Naive B cell (primary cell): Measurements from ENCODE around the gene MRPL14. TPM values are rescaled to one million over a fixed set of nuclear protein-coding genes. Genes with fewer than 3 reads are reported as not detected.
"Not testable (repeated sequence)": the region's sequence is repeated elsewhere in the genome, so short reads cannot be mapped to it uniquely, and the experiment has no call there.

Source experiments
- ATAC-seq, 2 donors: fragments of 150-1000 bp; cut with Tn5 transposase; 2 replicates each; pipeline ENCODE4 v1.10.0; 2021; ENCODE audit warnings: low read depth in 2 of 2, mild to moderate bottlenecking in 2 of 2, moderate library complexity in 2 of 2
- DNase-seq: peaks from one replicate; pipeline ENCODE4 v3.0.0; 2022
- H3K27ac Mint-ChIP-seq, 6 donors: one replicate each; pipeline ENCODE4 v1.8.0; 2020 to 2022; ENCODE audit warnings: mild to moderate bottlenecking in 6 of 6, mixed read lengths in 6 of 6, moderate library complexity in 5 of 6, inconsistent platforms in 2 of 6
- H3K27me3 Mint-ChIP-seq, 3 donors: one replicate each; pipeline ENCODE4 v1.8.0; 2021 to 2022; ENCODE audit warnings: mixed read lengths in 3 of 3, mild to moderate bottlenecking in 1 of 3
- H3K36me3 Mint-ChIP-seq, 2 donors: one replicate each; pipeline ENCODE4 v1.8.0; 2020 to 2022; ENCODE audit warnings: mixed read lengths in 2 of 2, inconsistent platforms in 1 of 2, mild to moderate bottlenecking in 1 of 2
- H3K4me1 Mint-ChIP-seq, 3 donors: one replicate each; pipeline ENCODE4 v1.8.0; 2020 to 2022; ENCODE audit warnings: mixed read lengths in 3 of 3, inconsistent platforms in 1 of 3, mild to moderate bottlenecking in 1 of 3, moderate library complexity in 1 of 3
- H3K4me3 Mint-ChIP-seq, 8 donors: one replicate each; pipeline ENCODE4 v1.8.0; 2020 to 2022; ENCODE audit warnings: mild to moderate bottlenecking in 8 of 8, mixed read lengths in 8 of 8, moderate library complexity in 8 of 8, inconsistent platforms in 2 of 8
- H3K9me3 Mint-ChIP-seq, 7 donors: one replicate each; pipeline ENCODE4 v1.8.0; 2020 to 2022; ENCODE audit warnings: mixed read lengths in 7 of 7, mild to moderate bottlenecking in 5 of 7, inconsistent platforms in 2 of 7, moderate library complexity in 1 of 7
- polyA plus RNA-seq, 6 donors: library from polyadenylated mRNA; unstranded; fragments of 300-500 nt; fragmentation: Illumina TruSeq; gene quantifications; one replicate each; pipeline ENCODE4 v1.2.3, GENCODE V29; 2021; ENCODE audit warnings: low read depth in 6 of 6

Gene MRPL14
- polyA plus RNA-seq, 6 donors from 2014 or later = 68.2 to 99.9 (median 85.0) TPM

DNA sequence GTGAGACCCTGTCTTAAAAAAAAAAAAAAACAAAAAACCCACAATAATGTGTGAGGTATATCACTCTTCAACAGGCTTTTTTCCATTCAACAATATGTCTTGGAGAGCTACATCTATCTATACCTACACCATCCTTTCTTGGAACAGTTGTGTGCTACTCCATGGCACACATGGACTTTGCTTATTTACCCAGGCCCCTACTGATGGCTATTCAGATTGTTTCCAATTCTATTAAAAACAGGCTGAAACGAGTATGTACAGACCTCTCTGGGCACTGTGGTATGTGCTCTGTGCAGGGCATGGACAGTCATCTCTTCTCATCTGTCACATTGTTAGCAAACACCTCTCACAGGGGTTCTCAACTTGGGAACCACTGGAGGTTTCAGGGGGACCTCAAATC, 28.1 kb downstream of the MRPL14 start:
- H3K4me1 Mint-ChIP-seq = peaks cover 9 to 24% (median 20%) of the 10 kb centered on the region in 3 donors
- no peak for DNase-seq
- no peak for ATAC-seq
- peaks cover 0 to 6% of the 10 kb centered on the region in 2 donors for H3K36me3 Mint-ChIP-seq
- H3K27ac Mint-ChIP-seq = no peak overlapping the region
- no peaks in the 10 kb centered on the region for H3K27me3 Mint-ChIP-seq
- peak overlapping the region in 1 of 8 donors; percentile 37 for H3K4me3 Mint-ChIP-seq
- H3K9me3 Mint-ChIP-seq = no peaks in the 10 kb centered on the region

- peaks cover 9 to 16% (median 15%) of the 10 kb centered on the region in 3 donors for H3K4me1 Mint-ChIP-seq
- H3K27me3 Mint-ChIP-seq = no peaks in the 10 kb centered on the region
- ATAC-seq = no peak
- H3K9me3 Mint-ChIP-seq = no peaks in the 10 kb centered on the region
- H3K4me3 Mint-ChIP-seq = no peak overlapping the region
- peak overlapping the region in 2 of 6 donors; percentile 12 to 96 for H3K27ac Mint-ChIP-seq
- H3K36me3 Mint-ChIP-seq = peaks cover 0 to 10% of the 10 kb centered on the region in 2 donors
- no peak for DNase-seq
These were observed 29.4 kb downstream of the MRPL14 start for GRCh38 chr6:44097782-44098317.

DNA sequence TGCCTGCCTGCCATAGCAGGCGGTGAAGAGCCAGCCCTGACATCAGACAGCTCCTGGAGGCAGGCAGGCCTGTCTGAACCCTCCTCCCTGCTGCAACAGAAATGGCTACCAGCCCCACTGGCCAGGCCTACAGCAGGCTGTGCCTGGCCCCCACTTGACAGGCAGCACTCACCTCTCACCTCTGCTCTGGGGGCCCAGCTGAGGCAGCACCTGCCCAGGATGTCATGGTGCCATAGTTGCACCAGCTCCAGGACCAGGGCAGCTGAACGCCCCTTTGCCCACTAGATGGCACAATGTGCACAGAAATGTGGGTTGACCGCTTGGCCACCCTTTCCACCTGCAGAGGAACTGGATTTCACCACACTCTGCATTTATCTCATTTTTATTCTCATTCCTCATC, 30.6 kb downstream of the MRPL14 start:
- H3K4me1 Mint-ChIP-seq = peaks cover 4 to 12% (median 9%) of the 10 kb centered on the region in 3 donors
- ATAC-seq (peak; percentile 95 to 98), DNase-seq (peak; percentile 68)
- H3K4me3 Mint-ChIP-seq = no peak overlapping the region
- peak overlapping the region in 2 of 6 donors; percentile 52 to 89 for H3K27ac Mint-ChIP-seq
- H3K27me3 Mint-ChIP-seq = no peaks in the 10 kb centered on the region
- peaks cover 0 to 10% of the 10 kb centered on the region in 2 donors for H3K36me3 Mint-ChIP-seq
- H3K9me3 Mint-ChIP-seq = no peaks in the 10 kb centered on the region

- DNase-seq, H3K9me3 Mint-ChIP-seq, H3K36me3 Mint-ChIP-seq, H3K4me3 Mint-ChIP-seq, H3K27me3 Mint-ChIP-seq, ATAC-seq: not testable (repeated sequence)
- peaks cover 3 to 12% (median 9%) of the 10 kb centered on the region in 3 donors for H3K4me1 Mint-ChIP-seq
- peak overlapping the region in 1 of 6 donors; percentile 9 for H3K27ac Mint-ChIP-seq
These were observed 32.0 kb downstream of the MRPL14 start for GRCh38 chr6:44095243-44095623.

GRCh38 chr6:44094403-44095242, 32.6 kb downstream of the MRPL14 start:
- Mint-ChIP-seq H3K9me3 (no peaks in the 10 kb centered on the region), H3K36me3 (peaks cover 0 to 10% of the 10 kb centered on the region in 2 donors), H3K27ac (peak overlapping the region in 2 of 6 donors; percentile 16 to 40), H3K27me3 (no peaks in the 10 kb centered on the region), H3K4me1 (peaks cover 3 to 12% (median 9%) of the 10 kb centered on the region in 3 donors), H3K4me3 (no peak overlapping the region)
- ATAC-seq (no peak), DNase-seq (no peak)

DNA sequence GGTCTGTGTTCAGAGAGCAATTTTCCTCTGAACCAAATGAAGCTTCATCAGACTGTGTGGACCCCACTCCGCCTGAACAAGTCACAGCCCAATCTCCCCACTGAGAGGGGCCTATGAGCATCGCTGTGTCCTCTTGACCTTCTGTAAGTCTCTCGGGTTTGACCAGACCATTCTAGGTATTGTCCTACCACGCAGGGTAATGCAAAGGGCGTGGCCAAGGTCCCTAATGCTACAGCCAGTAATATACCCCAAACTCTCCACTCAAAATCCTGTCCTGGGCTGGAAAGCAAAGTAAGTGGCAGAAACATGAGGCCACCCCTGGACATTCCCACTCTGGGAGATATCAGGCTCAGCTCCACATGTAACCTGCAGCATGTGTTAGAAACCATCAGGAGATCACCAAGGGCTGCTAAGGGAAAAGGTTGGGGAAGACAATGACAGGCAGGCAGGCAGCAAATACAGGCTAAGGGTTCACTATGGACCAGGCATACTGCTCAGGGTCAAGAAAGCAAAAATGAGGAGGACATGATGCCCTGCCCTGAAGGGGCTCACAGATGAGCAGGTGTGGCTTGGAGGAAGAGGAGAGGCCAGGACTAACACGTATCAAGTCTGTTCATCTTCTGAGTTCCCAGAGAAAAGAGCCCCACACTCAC, 33.4 kb downstream of the MRPL14 start:
- Mint-ChIP-seq H3K4me3 (no peak overlapping the region), H3K27me3 (no peaks in the 10 kb centered on the region), H3K4me1 (peaks cover 3 to 12% (median 9%) of the 10 kb centered on the region in 3 donors), H3K27ac (peak overlapping the region in 1 of 6 donors; percentile 69), H3K9me3 (no peaks in the 10 kb centered on the region), H3K36me3 (peaks cover 0 to 10% of the 10 kb centered on the region in 2 donors)
- DNase-seq = no peak
- no peak for ATAC-seq

DNA sequence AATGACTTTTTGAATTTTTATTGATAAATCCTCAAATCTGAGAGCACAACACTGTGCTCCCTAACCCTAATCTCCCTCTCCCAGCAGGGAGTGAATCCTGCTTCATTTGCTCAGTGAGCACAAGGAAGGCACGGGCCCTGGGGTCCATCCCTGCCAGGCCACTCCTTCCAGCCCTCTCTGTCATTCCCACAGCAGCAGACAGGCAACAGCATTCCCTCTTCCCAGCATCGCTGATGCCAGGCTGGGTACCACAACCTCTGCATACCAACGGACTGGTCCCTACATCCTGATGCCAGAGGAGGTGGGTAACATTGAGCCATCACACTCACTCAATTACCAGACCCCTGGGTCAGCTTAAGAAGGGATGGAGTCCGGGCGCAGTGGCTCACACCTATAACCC, 34.2 kb downstream of the MRPL14 start:
- H3K27me3 Mint-ChIP-seq = no peaks in the 10 kb centered on the region
- peaks cover 0 to 10% of the 10 kb centered on the region in 2 donors for H3K36me3 Mint-ChIP-seq
- no peak overlapping the region for H3K4me3 Mint-ChIP-seq
- no peaks in the 10 kb centered on the region for H3K9me3 Mint-ChIP-seq
- no peak for ATAC-seq
- no peak overlapping the region for H3K27ac Mint-ChIP-seq
- H3K4me1 Mint-ChIP-seq = peaks cover 3 to 12% (median 9%) of the 10 kb centered on the region in 3 donors
- DNase-seq = no peak

DNA sequence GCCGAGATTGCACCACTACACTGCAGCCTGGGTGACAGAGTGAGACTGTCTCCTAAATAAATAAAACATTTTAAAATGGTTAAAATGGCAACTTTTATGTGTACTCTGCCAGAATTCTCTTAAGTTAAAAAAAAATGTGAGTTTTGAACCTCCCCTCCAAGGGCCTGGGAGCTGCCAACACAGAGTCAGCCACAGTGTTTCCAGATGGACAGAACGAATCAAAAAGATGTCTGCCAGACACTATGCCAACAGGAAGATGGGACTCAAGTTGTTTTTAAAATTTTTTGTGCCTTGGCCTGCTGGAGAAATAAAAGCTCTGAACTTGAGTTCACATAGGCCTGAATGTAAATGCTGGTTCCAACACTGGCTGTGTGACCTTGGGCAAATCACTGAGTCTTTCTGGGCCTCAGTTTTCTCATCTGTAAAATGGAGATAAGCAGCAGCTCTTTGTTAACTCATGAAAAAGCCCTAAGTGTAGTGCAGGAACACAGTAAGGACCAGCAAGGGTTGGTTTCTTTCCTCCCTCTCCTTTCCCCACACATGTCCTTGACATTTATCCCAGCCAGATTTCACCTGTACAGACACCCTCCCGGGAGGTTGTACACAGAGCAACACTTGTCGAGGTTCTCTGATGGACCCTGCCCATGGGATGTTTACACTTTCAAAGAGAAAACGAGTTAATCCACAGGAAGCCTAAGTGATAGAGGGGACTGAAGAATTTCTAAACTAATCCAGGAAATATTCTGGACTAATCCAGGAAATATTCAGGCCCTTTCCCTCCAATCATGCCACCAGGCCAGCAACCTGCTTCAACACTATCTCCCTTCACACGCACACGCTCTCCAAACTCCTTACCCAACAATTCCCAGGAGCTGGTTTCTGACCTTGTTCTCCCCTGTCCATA, 35.0 kb downstream of the MRPL14 start:
- ATAC-seq = no peak
- Mint-ChIP-seq H3K9me3 (no peaks in the 10 kb centered on the region), H3K36me3 (peaks cover 0 to 10% of the 10 kb centered on the region in 2 donors), H3K4me1 (peaks cover 3 to 6% (median 5%) of the 10 kb centered on the region in 3 donors), H3K27me3 (no peaks in the 10 kb centered on the region), H3K4me3 (no peak overlapping the region), H3K27ac (peak overlapping the region in 1 of 6 donors; percentile 36)
- DNase-seq = no peak

DNA sequence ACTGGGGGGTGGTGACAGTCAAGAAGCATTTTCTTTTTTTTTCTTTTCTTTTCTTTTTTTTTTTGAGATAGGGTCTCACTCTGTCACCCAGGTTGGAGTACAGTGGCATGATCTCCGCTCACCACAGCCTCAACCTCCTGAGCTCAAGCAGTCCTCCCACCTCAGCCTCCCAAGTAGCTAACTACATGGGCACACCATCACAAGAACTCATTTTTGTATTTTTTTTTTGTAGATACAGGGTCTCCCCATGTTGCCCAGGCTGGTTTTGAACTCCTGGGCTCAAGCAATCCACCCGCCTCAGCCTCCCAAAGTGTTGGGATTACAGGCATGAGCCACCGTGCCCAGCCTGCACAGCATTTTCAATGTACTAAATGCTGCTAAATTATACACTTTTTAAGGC, 35.9 kb downstream of the MRPL14 start:
- ATAC-seq, H3K4me1 Mint-ChIP-seq, DNase-seq, H3K9me3 Mint-ChIP-seq, H3K36me3 Mint-ChIP-seq, H3K27me3 Mint-ChIP-seq, H3K4me3 Mint-ChIP-seq: not testable (repeated sequence)
- peak overlapping the region in 1 of 6 donors; percentile 37 for H3K27ac Mint-ChIP-seq

- no peaks in the 10 kb centered on the region for H3K27me3 Mint-ChIP-seq
- no peak for ATAC-seq
These were observed 36.8 kb downstream of the MRPL14 start for GRCh38 chr6:44090465-44090864.

GRCh38 chr6:44088827-44089590, 38.2 kb downstream of the MRPL14 start:
- Mint-ChIP-seq H3K27ac (peak overlapping the region in 1 of 6 donors; percentile 60), H3K9me3 (no peaks in the 10 kb centered on the region), H3K36me3 (peaks cover 0 to 1% of the 10 kb centered on the region in 2 donors), H3K4me1 (no peaks in the 10 kb centered on the region), H3K4me3 (no peak overlapping the region), H3K27me3 (no peaks in the 10 kb centered on the region)
- no peak for DNase-seq
- ATAC-seq = no peak

More at GRCh38 chr6:44090465-44090864, 36.8 kb downstream of the MRPL14 start:
- Mint-ChIP-seq H3K27ac (no peak overlapping the region), H3K4me1 (no peaks in the 10 kb centered on the region), H3K9me3 (no peaks in the 10 kb centered on the region), H3K4me3 (no peak overlapping the region), H3K36me3 (peaks cover 0 to 10% of the 10 kb centered on the region in 2 donors)
- DNase-seq = no peak

GRCh38 chr6:44087623-44088022, 39.6 kb downstream of the MRPL14 start:
- DNase-seq (no peak), ATAC-seq (no peak)
- Mint-ChIP-seq H3K9me3 (no peaks in the 10 kb centered on the region), H3K36me3 (no peaks in the 10 kb centered on the region), H3K27ac (no peak overlapping the region), H3K4me1 (no peaks in the 10 kb centered on the region), H3K4me3 (no peak overlapping the region), H3K27me3 (no peaks in the 10 kb centered on the region)
